Left forelimb (tissue), 1 donor: ENCODE results near the gene WDR4.

Experiments
- DNase-seq: peaks from one replicate; pipeline ENCODE4 v3.0.0-alpha.2; 2018; ENCODE audit warnings: low spot score

The WDR4 gene

GRCh38 chr21:42852925-42853570 is 26.3 kb downstream of the WDR4 start:
- DNase-seq: no peak

DNA sequence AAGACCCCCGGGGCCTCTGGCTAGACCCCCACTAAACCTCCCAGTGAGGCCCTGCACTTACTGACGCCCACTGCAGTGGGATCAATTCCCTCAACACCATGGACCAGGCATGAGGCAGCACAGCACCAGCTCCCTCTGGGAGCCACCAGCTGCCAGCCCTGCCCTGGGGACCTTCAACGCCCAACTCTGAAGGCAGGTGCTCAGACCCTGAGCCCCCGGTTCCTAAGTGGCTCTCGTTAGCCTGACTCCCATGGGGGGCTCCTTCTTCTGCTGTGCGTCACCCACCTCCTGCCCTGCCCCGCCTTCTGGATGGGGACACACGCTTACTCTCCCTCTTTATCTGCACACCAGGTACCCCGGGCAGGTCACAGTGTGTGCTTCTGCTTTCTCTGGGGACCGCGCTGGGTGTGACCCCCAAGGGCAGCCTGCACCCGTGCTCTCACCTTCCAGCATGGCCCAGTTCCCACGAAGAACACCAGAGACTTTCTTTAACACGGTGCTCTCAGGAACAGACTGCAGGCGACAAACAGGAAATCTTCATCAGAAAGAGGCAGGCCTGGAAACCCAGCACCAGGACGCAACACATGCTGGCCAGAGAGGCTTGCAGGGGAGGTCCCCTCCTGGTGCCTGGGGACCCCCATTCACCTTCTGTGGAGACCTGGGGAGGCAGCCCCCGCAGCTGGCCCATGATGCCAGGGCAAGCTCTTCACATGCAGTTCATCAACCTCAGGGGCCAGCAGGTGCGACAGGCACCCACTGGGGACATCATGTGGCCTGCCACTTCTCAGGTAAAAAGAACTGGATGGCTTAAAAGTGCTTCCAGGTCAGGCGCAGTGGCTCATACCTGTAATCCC is 27.3 kb downstream of the WDR4 start:
- DNase-seq: no peak

DNA sequence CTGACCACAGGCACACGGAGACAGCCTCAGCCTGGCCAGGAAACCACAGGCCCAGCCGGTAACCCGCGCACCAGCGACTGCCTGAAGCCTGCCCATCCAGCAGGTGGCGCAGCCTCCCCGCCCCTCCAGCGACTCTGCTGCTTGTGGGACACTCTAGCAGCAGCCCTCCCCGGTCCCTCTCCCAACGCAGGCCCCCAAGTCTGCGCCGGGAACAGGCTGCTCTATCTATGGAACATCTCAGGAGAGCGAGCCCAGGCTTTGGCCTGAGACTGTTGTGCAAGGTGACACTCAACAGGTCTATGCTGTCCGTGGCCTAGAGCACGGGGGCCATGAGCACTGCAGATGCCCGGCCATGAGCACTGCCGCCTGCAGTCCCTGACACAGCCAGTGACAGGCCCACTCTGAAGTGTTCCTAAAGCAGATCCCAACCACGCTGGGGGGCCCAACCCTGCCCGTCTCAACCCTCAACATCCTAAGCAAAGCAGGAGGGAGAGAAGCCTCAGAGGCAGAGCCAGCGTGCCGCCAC is 28.4 kb downstream of the WDR4 start:
- no peak for DNase-seq

DNA sequence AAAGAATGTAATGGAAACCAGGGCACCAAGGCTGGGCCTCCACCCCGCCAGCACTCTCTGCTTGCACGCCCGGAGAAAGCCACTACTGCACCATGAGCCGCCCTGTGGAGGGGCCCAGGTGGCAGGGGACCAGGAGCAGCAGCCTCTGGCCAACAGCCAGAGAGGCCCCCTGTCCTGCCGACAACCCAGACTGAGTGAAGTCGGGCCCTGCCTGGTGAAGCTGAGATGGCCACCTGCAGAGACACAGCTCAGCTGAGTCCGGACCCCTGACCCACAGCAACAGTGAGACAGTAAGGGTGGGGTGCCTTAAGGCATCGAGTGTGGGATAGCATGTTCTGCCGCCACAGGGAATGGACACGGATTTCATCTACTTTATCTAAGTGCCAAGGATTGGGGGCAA is 28.9 kb downstream of the WDR4 start:
- DNase-seq: no peak

DNA sequence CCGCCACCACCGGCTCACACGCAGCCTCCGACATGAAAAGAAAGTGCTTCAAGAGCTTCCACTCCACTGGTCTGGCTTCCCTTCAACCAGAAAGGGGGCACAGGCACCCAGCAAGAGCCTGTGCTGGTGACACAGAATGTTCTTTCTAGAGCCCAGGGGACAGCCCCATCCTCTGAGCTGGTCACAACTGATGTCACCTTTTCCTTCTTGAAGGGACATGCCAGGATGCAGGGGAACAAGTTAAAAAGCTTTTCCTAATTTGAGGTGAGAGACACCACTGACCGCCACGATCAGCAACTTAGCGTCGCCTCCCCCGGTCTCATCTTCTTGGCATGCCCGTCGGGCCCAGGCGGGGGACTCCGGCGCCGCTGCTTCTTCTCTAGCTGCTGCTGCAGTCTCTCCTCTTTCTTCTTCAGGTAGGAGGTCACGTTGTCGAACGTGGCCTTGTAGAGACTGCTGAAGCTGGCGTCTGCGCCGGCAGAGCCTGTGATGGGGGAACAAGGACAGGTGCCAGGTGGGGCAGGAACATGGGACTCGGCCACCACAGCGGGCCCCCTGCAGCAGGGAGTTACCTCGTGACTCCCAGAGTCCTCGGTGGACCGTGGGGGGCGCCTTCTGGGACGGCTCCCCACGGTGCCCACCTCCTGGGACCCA is 29.5 kb downstream of the WDR4 start:
- DNase-seq: no peak

GRCh38 chr21:42848932-42849758 is 30.2 kb downstream of the WDR4 start:
- DNase-seq: no peak

DNA sequence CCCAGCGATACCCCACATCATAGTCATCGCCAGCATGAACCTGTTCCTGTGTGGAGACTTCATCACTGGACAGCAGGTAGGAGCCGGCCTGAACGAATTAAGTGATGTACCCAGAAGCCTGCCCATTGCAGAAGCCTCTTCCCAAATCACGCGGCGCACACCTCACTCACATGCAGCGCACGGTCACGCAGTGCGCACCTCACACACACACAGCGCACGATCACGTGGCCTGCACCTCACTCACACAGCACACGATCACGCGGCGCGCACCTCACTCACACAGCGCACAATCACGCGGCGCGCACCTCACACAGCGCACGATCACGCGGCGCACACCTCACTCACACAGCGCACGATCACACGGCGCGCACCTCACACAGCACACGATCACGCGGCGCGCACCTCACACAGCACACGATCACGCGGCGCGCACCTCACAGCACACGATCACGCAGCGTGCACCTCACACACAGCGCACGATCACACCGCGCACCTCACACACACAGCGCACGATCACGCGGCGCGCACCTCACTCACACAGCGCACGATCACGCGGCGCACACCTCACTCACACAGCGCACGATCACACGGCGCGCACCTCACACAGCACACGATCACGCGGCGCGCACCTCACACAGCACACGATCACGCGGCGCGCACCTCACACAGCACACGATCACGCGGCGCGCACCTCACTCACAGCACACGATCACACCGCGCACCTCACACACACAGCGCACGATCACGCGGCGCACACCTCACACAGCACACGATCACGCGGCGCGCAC is 31.0 kb downstream of the WDR4 start:
- DNase-seq: peak; percentile 12

- peak; percentile 18 for DNase-seq
Observed at GRCh38 chr21:42847726-42848125, 31.6 kb downstream of the WDR4 start.

DNA sequence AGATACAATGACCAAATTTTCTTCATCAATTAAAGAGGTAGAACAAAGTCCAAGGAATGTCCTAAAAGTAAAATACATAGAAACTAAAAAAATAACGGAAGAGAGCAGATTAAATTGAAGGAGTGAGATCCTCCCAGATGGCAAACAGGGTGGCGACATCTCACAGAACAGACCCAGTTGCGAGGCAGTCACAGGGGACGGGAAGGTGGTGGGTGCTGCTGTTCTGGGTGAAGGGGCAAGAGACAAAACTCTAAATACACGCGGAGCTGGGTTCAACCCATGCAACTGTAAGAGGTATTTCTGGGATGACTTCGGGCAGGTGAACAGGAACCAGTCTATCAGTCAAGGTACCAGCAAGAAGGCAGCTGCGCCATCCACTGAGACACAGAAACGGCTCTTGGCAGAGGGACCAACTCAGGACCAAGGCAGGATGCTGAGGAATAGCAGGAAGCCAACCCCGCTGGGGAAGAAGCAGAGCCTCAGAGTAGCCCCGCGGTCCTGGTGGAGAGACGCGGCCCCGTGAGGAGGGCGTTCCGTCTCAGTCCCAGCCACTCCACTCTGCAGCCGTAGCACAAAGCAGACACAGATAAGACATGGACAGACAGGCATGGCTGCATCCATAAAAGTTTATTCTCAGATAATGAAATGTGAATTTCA is 32.2 kb downstream of the WDR4 start:
- peak; percentile 31 for DNase-seq

- DNase-seq: peak; percentile 31
Observed at GRCh38 chr21:42846221-42846620, 33.1 kb downstream of the WDR4 start.

GRCh38 chr21:42845296-42845965 is 33.9 kb downstream of the WDR4 start:
- peak; percentile 36 for DNase-seq

DNA sequence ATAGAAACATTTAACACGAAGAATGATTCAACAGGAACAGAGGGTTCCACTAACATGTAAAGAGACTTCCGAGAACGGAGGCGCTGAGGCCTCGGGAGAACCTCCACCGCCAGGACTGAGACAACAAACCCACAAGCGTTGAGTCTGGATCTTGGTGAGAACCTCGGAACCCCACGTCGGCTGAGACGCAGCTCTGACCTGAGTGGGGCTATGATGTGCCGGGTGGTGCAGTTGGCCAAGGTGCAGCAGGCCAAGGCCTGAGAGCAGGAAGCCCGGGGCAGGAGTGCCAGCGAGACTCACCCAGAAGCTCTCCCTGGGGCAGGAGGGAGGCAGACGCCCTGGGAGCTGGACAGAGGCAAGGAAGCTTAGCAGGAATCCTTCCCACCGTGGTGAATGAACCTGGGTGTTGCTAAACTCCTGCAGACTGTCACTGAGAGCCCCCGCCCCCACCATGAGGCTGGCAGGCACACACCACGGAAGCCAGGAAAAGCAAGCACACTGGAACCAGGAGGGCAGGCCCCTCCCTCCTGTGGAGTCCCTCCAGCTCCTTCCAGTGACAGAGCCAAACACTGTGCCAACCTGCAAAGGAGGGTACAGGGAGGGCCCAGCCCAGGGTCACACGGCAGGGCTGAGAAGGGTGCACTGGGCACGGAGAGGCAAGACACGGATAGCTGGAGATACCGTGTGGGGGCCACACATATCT is 34.8 kb downstream of the WDR4 start:
- DNase-seq: peak; percentile 61

GRCh38 chr21:42843056-42843455 is 36.3 kb downstream of the WDR4 start:
- DNase-seq: peak; percentile 26

DNA sequence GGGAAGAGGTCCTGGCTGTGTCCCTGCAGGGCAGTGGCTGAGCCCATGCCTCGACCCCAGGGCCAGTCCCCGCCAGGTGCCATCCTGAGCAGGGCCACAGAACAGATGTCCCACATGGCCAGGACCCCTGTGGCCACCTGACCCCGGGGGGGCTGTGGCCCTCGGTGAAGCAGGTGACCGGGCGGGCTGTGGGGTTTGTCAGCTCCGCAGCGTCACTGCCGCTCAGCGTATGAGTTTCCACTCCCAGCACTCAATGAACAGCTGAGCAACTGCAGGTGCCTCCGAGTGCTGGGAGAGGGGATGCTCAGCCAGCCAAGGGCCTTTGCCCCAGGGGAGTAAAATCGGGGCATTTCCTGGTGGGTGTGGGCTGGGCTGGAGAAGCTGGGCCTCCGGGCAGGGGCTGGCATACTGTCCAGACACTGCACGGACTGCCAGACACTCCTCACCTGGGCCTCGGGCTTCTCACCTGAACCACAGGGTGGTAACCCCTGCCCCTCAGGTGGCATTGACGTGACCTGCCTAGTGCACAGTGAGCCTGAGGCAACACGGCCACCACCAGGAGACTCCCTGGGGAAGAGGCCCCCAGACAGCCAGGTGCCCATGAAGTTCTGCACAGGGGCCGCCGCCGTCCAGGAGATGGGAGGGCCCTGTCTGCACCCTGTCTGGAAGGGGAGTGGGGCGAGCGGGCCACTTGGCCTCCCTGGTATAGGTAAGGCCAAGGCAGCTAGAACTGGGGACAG is 37.3 kb downstream of the WDR4 start:
- peak; percentile 53 for DNase-seq

DNA sequence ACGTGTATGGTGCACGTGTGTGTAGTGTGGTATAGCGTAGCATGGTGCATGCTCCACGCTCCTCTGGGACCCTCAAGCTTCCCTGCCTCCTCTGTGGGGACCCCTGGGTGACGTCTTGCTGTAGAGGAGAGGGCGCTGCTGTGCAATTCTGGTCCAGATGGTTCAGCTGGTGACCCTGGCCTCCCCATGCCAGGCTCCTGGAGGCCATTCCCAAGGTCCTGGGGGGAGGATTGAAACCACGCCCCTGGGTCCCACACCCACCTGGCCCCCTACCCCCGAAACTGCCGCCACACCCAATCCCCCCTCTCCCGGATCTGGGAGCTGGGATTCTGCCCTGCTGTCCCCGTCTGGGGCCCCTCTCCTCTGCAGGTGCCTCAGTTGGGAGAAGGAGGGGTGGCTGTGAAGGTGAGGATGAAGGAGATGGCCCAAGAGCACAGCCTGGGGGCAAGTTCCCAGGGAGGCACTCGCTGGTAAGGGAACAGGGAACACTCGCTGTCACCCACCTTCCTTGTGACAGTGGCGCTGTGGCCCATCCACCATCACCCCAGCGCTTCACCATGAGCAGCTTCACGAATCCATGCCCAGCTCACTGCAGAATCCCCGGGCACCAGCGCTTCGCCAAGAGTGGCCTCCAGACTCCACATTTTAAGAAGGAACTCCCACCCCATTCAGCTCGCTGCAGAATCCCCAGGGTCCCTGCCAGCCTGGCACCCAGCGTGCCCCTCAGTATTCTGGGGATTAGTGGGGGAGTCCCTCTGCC is 38.0 kb downstream of the WDR4 start:
- DNase-seq: peak; percentile 38

GRCh38 chr21:42840411-42841155 is 38.8 kb downstream of the WDR4 start:
- DNase-seq: peak; percentile 25
